HG03066 (cell line): Measurements from ENCODE around the gene MIAT.

ENCODE experiments used
- ATAC-seq: cut with Tn5 transposase; IDR thresholded peaks from one replicate; pipeline ENCODE4 v1.9.1; 2021; ENCODE audit warnings: low read depth; ENCODE audit not compliant: unreplicated experiment

Gene MIAT

DNA sequence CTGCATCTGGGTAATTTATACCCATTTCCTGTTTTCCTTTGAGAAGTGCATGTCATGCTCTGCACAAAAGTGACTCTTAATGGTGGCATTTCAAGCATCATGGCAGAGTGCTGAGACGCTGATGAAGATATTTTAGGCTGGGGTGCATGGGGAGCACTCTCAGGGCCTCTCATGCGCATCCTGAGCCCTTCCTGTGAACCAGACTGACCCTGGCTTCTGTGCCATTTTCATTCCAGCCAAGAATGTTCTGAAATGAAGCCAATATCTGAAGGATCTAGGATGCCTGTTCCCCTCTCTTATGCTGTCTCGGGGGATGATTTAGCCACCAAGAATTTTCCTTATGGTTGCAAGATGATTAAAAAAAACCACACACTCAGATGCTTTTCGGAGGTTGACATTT is 61.5 kb downstream of the MIAT start:
- no peak for ATAC-seq

GRCh38 chr22:26722159-26722558 is 64.8 kb downstream of the MIAT start:
- no peak for ATAC-seq

- ATAC-seq, result no peak
These were observed 67.0 kb downstream of the MIAT start for GRCh38 chr22:26724414-26724813.

DNA sequence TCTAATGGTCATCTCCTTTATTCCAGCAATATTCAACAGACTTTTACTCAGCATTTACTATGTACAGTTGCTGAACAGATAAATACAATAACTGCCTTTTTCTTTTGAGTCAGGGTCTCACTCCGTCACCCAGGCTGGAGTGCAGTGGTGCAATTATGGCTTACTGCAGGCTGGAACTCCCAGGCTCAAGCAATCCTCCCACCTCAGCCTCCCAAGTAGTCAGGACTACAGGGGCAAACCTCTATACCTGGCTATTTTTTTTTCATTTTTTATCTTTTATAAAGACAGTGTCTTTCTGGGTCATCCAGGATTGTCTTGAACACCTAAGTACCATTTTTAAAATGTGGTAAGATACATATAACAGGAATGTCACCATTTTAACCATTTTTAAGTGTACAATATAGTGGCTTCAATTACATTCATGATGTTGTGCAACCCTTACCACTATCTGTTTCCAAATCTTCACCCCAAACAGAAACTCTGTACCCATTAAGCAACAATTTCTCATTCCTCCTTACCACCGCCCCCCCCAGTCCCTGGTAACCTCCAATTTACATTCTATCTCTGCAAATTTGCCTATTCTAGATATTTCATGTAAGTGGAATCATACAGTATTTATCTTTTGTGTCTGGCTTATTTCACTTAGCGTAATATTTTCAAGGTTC is 67.8 kb downstream of the MIAT start:
- no peak for ATAC-seq
